GM21447 (cell line): ENCODE measurements around the gene GPC6.
"Not testable (repeated sequence)": the region's sequence is repeated elsewhere in the genome, so short reads cannot be mapped to it uniquely, and the experiment has no call there.

Experiments used
- ATAC-seq: cut with Tn5 transposase; IDR thresholded peaks from one replicate; pipeline ENCODE4 v1.9.1; 2021; ENCODE audit not compliant: unreplicated experiment

The GPC6 gene

DNA sequence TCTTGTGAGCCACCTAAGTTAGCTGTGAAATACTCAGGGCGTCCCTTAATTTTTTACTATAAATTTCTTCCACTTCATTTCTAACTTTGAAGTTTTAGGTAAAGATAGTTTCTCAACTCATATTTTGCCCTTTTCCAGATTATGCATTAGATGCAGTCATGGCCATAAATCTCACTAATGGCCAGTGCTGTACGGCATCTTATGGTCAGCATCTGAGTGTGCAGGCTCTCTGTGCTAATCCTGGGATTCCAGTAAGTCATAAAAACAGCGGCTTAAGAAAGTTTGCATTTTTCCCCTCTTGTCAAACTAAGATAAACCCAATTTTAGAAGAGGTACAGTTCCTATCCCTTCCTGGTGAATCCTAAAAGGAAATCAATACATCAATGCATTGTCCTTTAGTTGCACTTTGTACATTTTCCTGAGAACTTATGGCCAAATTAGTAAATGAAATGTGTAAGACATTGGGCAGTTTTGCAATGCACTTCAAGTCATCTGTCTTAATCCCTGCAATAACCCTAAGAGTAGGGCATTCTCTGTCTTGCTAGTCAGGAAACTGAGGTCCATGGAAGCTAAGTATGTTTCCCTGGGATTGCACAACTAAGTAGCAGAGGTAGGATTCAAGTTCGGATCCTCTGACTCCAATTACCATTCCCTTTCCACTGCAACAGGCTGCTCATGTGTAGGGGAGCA lies 1106.7 kb downstream of the GPC6 start:
- no peak for ATAC-seq

- ATAC-seq, result no peak
Measured at GRCh38 chr13:94335761-94336526, 1109.3 kb downstream of the GPC6 start.

- ATAC-seq, result no peak
Measured at GRCh38 chr13:94339116-94339687, 1112.6 kb downstream of the GPC6 start.

DNA sequence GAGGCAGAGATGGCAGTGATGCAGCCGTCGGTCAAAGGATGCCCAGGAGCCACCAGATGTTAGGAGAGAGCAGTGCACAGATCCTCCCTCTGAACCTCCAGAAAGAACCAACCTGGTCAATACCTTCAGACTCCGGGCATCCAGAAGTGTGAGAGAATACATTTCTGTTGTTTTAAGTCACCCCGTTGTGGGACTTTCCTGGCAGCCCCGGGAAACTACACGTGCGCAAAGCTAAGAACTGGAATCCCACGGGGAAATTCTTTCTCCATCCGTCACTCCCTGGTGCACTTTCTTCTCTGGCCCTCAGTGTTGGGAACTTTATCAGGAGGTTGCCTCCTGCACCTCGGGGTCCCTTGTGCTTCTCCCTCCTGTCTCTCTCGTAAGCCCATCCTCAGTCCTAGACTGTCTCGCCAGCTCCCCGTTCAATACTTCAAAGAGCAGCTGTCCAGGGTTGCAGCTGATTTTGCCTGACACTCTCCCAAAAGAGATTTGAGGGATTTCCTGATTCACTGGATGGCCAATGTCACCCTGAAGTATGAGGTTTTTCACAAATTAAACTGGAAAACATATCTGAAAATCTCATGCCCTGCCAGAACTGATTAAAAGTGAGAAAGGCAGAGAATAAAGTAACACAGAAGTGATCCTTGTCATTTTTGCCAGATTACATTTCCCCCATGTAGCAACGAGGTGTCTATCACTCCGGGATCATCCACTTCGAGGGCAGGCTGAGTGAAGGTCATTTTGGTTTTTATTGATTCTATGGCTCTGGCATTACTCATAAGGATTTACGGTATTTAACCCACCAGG lies 1116.0 kb downstream of the GPC6 start:
- ATAC-seq, result no peak

GRCh38 chr13:94343243-94343585 lies 1116.6 kb downstream of the GPC6 start:
- no peak for ATAC-seq

DNA sequence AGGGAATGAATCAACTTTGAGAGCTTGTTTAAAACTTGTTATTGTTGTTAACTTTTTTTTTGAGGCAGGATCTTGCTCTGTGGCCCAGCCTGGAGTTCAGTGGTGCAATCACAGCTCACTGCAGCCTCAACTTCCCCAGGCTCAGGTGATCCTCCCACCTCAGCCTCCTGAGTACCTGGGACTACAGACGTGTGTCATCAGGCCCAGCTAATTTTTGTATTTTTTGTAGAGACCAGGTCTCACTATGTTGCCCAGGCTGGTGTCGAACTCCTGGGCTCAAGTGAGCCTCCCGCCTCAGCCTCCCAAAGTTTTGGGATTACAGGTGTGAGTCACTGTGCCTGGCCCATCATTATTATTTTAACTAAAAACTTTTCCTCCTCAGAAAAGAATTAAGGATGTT lies 1117.1 kb downstream of the GPC6 start:
- ATAC-seq, result not testable (repeated sequence)

GRCh38 chr13:94344126-94344818 lies 1117.7 kb downstream of the GPC6 start:
- ATAC-seq, result no peak

- ATAC-seq, result no peak
Measured at GRCh38 chr13:94345374-94346195, 1119.0 kb downstream of the GPC6 start.

GRCh38 chr13:94346261-94347019 lies 1119.8 kb downstream of the GPC6 start:
- no peak for ATAC-seq

DNA sequence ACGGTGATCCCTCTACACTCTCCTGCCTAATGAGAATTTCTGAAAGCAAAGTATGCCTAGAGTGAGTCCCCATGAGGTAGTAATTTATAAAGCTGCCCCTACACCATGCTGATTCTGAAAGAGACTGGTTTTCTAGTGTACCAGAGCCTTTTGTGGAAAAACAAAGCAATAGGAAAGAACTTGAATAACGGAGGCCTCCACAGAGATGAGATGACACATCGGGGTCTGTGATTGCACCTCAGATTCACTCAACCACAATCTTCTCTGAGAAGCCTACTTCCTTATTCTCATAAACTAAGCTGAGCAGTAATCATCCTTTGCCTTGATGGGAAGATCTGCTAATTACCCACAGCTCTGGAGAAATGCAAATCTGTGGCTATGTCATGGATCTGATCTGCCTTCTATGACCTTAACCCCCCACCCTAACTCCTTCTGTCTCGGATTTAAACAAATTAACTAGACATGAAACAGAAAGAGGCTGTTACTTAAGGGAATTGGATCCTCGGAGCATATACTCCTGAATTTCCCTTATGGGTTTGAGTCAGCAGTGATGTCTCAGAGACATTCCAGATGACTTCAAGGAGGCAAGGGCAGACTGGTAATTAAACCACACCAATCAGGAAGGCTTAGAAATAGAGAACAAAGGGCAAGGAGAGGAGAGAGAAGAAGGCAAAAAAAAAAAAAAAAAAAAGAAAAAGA lies 1124.8 kb downstream of the GPC6 start:
- ATAC-seq, result no peak

DNA sequence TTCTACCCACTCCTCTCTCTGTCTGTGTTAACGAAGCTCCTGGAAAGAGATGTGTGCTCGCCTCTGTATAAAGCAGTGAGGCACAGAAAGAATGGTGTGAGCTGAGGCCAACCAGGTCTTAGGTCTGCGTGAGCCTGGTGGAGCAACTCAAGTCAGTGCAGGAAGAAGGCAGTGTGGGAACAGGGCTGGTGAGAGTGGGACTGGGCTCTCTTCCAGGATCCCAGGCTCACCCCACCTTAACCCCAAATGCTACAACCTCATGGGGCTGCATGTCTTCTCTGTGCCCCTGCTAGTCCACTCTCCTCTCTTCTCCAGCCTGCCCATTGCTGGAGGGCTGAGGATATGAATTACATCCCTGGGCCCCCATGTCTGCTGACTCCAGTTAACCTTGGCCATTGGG lies 1125.5 kb downstream of the GPC6 start:
- ATAC-seq, result no peak

GRCh38 chr13:94353167-94353710 lies 1126.6 kb downstream of the GPC6 start:
- ATAC-seq, result no peak

- no peak for ATAC-seq
Measured at GRCh38 chr13:94359875-94360274, 1133.3 kb downstream of the GPC6 start.

GRCh38 chr13:94362411-94362909 lies 1135.9 kb downstream of the GPC6 start:
- ATAC-seq, result peak; percentile 96

DNA sequence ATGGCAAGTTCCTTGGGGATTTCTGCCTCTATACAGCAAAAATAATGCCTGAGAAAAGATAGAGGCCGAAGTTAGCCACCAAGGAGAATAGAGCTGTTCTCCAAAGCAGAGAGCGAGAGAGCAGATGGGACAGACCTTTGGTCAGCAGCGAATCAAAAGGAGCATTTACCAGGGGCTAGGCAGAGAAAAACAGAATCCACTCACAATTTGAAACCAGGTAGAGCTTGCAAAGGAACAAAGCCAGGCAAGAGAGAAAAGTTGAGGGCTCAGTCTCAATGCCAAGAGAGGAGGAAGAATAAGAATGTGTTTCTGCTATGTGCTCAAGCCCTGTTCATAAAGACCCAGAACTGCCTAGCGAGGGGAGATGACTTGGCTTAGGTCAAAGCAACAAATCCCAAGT lies 1140.1 kb downstream of the GPC6 start:
- ATAC-seq, result no peak

DNA sequence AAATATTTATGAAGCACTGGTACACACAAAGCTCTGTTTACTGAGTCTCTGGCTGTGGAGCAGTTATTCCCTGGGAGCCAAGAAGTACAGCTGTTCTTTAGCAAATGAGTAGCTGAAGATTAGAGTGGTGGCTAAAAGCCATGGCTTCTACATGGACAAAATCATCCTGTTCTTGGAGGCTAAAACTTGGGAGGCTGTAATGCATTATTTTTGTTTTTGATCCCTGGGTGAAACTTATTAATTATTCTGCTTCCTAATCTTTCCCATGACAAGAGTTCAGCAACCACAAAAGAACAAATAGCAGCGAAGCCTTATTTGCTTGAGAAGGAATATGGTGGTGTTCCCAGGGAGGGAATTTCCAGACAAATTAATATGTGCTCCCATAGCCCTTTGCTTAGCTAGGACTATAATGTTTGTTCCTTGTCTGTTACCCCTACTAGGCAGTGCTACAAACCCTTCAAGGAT lies 1143.4 kb downstream of the GPC6 start:
- ATAC-seq, result no peak

- ATAC-seq, result no peak
Measured at GRCh38 chr13:94371855-94372254, 1145.2 kb downstream of the GPC6 start.

DNA sequence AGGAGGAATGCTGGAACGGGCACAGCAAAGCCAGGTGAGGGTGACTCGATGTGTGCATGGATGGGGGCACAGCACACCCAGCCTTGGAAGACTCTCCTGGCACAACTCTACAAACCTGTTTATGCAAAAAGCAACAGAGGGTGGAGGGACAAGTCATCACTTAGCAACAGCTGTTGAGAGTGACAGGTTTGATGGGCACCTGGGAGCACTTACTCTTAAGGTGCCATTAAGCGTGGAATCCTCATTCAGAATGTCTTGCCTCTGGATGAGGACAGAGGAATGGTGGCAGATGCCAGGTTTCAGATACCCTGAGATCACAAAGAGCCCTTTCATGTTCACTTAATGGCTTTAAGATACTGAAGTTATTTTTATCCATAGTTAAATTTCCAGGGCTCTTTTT lies 1155.9 kb downstream of the GPC6 start:
- ATAC-seq, result no peak
